GM12891 (cell line): ENCODE measurements around the gene IVNS1ABP.

ENCODE experiments used
- PAX5 ChIP-seq: IDR thresholded peaks from 2 replicates; pipeline ENCODE4 v1.6.1; 2011; ENCODE audit warnings: low read length, moderate library complexity, mild to moderate bottlenecking; ENCODE audit not compliant: insufficient read depth, severe bottlenecking
- POLR2A ChIP-seq: IDR thresholded peaks from 2 replicates; pipeline ENCODE4 v1.6.1; 2011; ENCODE audit warnings: low read depth, low read length, control low read depth
- POLR2AphosphoS5 ChIP-seq: IDR thresholded peaks from 2 replicates; pipeline ENCODE4 v1.6.1; 2011; ENCODE audit warnings: low read depth, low read length, control low read depth
- POU2F2 ChIP-seq: IDR thresholded peaks from 2 replicates; pipeline ENCODE4 v1.6.1; 2011; ENCODE audit warnings: low read depth, mild to moderate bottlenecking, control low read depth, low read length, moderate library complexity
- SPI1 ChIP-seq: IDR thresholded peaks from 2 replicates; pipeline ENCODE4 v1.6.1; 2011; ENCODE audit warnings: low read depth, low read length, control low read depth
- TAF1 ChIP-seq: IDR thresholded peaks from 2 replicates; pipeline ENCODE4 v1.6.1; 2011; ENCODE audit warnings: low read depth, low read length, control low read depth

- TF ChIP-seq TAF1 (no peak), PAX5 (no peak), POLR2A (no peak), POLR2AphosphoS5 (no peak), POU2F2 (no peak), SPI1 (no peak)
Observed at GRCh38 chr1:185348985-185349384, 31.9 kb upstream of the IVNS1ABP start.
